HEK293 (cell line): ENCODE measurements around the gene TBC1D24.

Experiments used
- KLF16 ChIP-seq: fragments of 450-650 bp; formaldehyde crosslinking; IDR thresholded peaks from 2 replicates; pipeline ENCODE4 v1.5.1; 2017; ENCODE audit warnings: missing biosample characterization, missing genetic modification characterization
- KLF7 ChIP-seq: fragments of 450-650 bp; formaldehyde crosslinking; IDR thresholded peaks from 2 replicates; pipeline ENCODE4 v1.5.1; 2016; ENCODE audit warnings: missing biosample characterization, missing genetic modification characterization, borderline replicate concordance
- MEIS1 ChIP-seq: sonication (generic); formaldehyde crosslinking; IDR thresholded peaks from 2 replicates; pipeline ENCODE4 v1.8.1; 2022; ENCODE audit warnings: missing genetic modification reagents, mild to moderate bottlenecking, borderline replicate concordance
- YY1 ChIP-seq: fragments of 450-650 bp; formaldehyde crosslinking; IDR thresholded peaks from 2 replicates; pipeline ENCODE4 v1.5.1; 2018; ENCODE audit warnings: missing biosample characterization, missing genetic modification characterization
- ZBTB20 ChIP-seq: fragments of 450-650 bp; formaldehyde crosslinking; IDR thresholded peaks from 2 replicates; pipeline ENCODE4 v1.5.1; 2016; ENCODE audit warnings: missing biosample characterization, missing genetic modification characterization
- ZBTB48 ChIP-seq: fragments of 450-650 bp; formaldehyde crosslinking; IDR thresholded peaks from 2 replicates; pipeline ENCODE4 v1.5.1; 2016; ENCODE audit warnings: missing biosample characterization, missing genetic modification characterization
- ZBTB7A ChIP-seq: fragments of 450-650 bp; formaldehyde crosslinking; IDR thresholded peaks from 2 replicates; pipeline ENCODE4 v1.5.1; 2016; ENCODE audit warnings: low read depth, missing biosample characterization, missing genetic modification characterization
- ZIC2 ChIP-seq: fragments of 450-650 bp; formaldehyde crosslinking; IDR thresholded peaks from 2 replicates; pipeline ENCODE4 v1.5.1; 2016; ENCODE audit warnings: missing biosample characterization, missing genetic modification characterization
- ZNF133 ChIP-seq: fragments of 450-650 bp; formaldehyde crosslinking; IDR thresholded peaks from 2 replicates; pipeline ENCODE4 v1.5.1; 2016; ENCODE audit warnings: missing biosample characterization, missing genetic modification characterization
- ZNF146 ChIP-seq: fragments of 450-650 bp; formaldehyde crosslinking; IDR thresholded peaks from 2 replicates; pipeline ENCODE4 v1.5.1; 2016; ENCODE audit warnings: missing biosample characterization, missing genetic modification characterization
- ZNF24 ChIP-seq: fragments of 450-650 bp; formaldehyde crosslinking; IDR thresholded peaks from 2 replicates; pipeline ENCODE4 v1.5.1; 2016; ENCODE audit warnings: missing biosample characterization, missing genetic modification characterization
- ZNF274 ChIP-seq, 2 experiments: fragments of 200-500 bp in 1 of 2; fragments of 450-650 bp in 1 of 2; sonication (Bioruptor generic) in 1 of 2; formaldehyde crosslinking in 1 of 2; IDR thresholded peaks; 2 replicates each; pipeline versions ENCODE4 v1.5.1 to v1.6.1; 2014 to 2016; ENCODE audit warnings: borderline replicate concordance in 1 of 2, inconsistent platforms in 1 of 2, low read length in 1 of 2, missing biosample characterization in 1 of 2, missing genetic modification characterization in 1 of 2
- ZNF341 ChIP-seq: fragments of 450-650 bp; formaldehyde crosslinking; IDR thresholded peaks from 2 replicates; pipeline ENCODE4; 2016; ENCODE audit warnings: low read depth, missing biosample characterization, missing genetic modification characterization
- ZNF366 ChIP-seq: fragments of 450-650 bp; formaldehyde crosslinking; conservative IDR thresholded peaks from 2 replicates; pipeline ENCODE4 v1.5.1; 2016; ENCODE audit warnings: missing biosample characterization, missing genetic modification characterization
- ZNF416 ChIP-seq: fragments of 450-650 bp; formaldehyde crosslinking; IDR thresholded peaks from 2 replicates; pipeline ENCODE4 v1.5.1; 2016; ENCODE audit warnings: missing biosample characterization, missing genetic modification characterization
- ZNF561 ChIP-seq: fragments of 450-650 bp; IDR thresholded peaks from 2 replicates; pipeline ENCODE4 v1.5.1; 2018; ENCODE audit warnings: missing biosample characterization, missing genetic modification characterization, borderline replicate concordance
- ZNF701 ChIP-seq: fragments of 450-650 bp; formaldehyde crosslinking; IDR thresholded peaks from 2 replicates; pipeline ENCODE4 v1.5.1; 2016; ENCODE audit warnings: missing biosample characterization, missing genetic modification characterization
- TF ChIP-seq, protein P1 (sequence below): fragments of 450-650 bp; formaldehyde crosslinking; IDR thresholded peaks from 2 replicates; pipeline ENCODE4 v1.5.1; 2016; ENCODE audit warnings: missing biosample characterization, missing genetic modification characterization
- TF ChIP-seq, protein P2 (sequence below): fragments of 450-650 bp; formaldehyde crosslinking; IDR thresholded peaks from 2 replicates; pipeline ENCODE4 v1.5.1; 2016; ENCODE audit warnings: missing biosample characterization, missing genetic modification characterization
- TF ChIP-seq, protein P3 (sequence below): fragments of 450-650 bp; formaldehyde crosslinking; conservative IDR thresholded peaks from 2 replicates; pipeline ENCODE4 v1.5.1; 2016; ENCODE audit warnings: low read depth, missing biosample characterization, missing genetic modification characterization
- TF ChIP-seq, protein P4 (sequence below): fragments of 450-650 bp; IDR thresholded peaks from 2 replicates; pipeline ENCODE4 v1.5.1; 2018; ENCODE audit warnings: missing biosample characterization, mild to moderate bottlenecking, missing genetic modification characterization
- TF ChIP-seq, protein P5 (sequence below): fragments of 450-650 bp; formaldehyde crosslinking; IDR thresholded peaks from 2 replicates; pipeline ENCODE4 v1.5.1; 2016; ENCODE audit warnings: missing biosample characterization, missing genetic modification characterization
- TF ChIP-seq, protein P6 (sequence below): fragments of 450-650 bp; formaldehyde crosslinking; IDR thresholded peaks from 2 replicates; pipeline ENCODE4 v1.5.1; 2016; ENCODE audit warnings: missing biosample characterization, missing genetic modification characterization

TBC1D24 gene

DNA sequence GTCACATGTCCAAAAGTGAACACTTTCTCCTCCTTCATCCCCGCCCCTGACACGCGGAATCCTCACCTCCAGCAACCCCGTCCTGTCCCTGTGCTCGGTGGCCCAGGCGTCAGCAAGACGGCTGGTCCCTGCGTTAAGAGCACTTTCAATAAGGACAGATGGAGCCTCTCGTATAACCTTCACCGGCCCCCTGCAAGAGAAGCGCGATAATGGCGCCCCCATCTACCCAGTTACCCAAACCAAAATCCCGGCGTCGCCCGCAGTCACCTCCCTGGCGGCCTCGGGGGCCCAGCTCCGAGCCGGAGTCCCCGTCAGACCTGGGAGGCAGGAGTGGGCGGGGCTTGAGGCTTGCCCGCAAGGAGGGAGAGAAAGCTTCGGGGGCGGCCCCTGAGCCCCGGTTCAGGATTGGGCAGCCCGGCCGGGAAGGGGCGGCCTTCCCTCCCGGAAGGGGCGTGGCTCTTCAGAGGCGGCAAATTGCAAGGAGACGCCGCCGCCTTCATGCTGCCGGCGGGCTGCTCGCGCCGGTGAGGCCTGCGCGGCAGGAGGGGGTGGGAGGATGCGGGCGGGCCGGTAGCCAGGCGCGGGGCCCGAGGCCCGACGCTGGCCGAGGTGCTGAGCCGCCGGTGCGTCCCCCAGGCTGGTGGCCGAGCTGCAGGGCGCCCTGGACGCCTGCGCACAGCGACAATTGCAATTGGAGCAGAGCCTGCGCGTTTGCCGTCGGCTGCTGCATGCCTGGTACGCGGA is 15.1 kb upstream of the TBC1D24 start, which contains the start of gene TEDC2 (continued):
- TF ChIP-seq, protein P1, sequence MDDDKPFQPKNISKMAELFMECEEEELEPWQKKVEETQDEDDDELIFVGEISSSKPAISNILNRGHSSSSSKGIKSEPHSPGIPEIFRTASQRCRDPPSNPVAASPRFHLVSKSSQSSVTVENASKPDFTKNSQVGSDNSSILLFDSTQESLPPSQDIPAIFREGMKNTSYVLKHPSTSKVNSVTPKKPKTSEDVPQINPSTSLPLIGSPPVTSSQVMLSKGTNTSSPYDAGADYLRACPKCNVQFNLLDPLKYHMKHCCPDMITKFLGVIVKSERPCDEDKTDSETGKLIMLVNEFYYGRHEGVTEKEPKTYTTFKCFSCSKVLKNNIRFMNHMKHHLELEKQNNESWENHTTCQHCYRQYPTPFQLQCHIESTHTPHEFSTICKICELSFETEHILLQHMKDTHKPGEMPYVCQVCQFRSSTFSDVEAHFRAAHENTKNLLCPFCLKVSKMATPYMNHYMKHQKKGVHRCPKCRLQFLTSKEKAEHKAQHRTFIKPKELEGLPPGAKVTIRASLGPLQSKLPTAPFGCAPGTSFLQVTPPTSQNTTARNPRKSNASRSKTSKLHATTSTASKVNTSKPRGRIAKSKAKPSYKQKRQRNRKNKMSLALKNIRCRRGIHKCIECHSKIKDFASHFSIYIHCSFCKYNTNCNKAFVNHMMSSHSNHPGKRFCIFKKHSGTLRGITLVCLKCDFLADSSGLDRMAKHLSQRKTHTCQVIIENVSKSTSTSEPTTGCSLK = no peak
- no peak for TF ChIP-seq KLF7
- no peak for TF ChIP-seq ZBTB7A
- TF ChIP-seq ZNF146 (tag by site-specific recombination) = no peak
- no peak for TF ChIP-seq MEIS1 (CRISPR knock-in tag)
- TF ChIP-seq, protein P2, sequence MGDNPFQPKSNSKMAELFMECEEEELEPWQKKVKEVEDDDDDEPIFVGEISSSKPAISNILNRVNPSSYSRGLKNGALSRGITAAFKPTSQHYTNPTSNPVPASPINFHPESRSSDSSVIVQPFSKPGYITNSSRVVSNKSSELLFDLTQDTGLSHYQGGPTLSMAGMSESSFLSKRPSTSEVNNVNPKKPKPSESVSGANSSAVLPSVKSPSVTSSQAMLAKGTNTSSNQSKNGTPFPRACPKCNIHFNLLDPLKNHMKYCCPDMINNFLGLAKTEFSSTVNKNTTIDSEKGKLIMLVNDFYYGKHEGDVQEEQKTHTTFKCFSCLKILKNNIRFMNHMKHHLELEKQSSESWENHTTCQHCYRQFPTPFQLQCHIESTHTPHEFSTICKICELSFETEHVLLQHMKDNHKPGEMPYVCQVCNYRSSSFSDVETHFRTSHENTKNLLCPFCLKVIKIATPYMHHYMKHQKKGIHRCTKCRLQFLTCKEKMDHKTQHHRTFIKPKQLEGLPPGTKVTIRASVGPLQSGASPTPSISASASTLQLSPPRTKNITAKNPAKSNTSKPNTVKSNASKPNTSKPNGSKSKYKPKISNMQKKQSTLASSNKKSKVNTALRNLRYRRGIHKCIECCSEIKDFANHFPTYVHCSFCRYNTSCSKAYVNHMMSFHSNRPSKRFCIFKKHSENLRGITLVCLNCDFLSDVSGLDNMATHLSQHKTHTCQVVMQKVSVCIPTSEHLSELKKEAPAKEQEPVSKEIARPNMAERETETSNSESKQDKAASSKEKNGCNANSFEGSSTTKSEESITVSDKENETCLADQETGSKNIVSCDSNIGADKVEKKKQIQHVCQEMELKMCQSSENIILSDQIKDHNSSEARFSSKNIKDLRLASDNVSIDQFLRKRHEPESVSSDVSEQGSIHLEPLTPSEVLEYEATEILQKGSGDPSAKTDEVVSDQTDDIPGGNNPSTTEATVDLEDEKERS (tag by site-specific recombination) = no peak
- TF ChIP-seq KLF16 (tag by site-specific recombination) = peak; percentile 65
- TF ChIP-seq, protein P3, sequence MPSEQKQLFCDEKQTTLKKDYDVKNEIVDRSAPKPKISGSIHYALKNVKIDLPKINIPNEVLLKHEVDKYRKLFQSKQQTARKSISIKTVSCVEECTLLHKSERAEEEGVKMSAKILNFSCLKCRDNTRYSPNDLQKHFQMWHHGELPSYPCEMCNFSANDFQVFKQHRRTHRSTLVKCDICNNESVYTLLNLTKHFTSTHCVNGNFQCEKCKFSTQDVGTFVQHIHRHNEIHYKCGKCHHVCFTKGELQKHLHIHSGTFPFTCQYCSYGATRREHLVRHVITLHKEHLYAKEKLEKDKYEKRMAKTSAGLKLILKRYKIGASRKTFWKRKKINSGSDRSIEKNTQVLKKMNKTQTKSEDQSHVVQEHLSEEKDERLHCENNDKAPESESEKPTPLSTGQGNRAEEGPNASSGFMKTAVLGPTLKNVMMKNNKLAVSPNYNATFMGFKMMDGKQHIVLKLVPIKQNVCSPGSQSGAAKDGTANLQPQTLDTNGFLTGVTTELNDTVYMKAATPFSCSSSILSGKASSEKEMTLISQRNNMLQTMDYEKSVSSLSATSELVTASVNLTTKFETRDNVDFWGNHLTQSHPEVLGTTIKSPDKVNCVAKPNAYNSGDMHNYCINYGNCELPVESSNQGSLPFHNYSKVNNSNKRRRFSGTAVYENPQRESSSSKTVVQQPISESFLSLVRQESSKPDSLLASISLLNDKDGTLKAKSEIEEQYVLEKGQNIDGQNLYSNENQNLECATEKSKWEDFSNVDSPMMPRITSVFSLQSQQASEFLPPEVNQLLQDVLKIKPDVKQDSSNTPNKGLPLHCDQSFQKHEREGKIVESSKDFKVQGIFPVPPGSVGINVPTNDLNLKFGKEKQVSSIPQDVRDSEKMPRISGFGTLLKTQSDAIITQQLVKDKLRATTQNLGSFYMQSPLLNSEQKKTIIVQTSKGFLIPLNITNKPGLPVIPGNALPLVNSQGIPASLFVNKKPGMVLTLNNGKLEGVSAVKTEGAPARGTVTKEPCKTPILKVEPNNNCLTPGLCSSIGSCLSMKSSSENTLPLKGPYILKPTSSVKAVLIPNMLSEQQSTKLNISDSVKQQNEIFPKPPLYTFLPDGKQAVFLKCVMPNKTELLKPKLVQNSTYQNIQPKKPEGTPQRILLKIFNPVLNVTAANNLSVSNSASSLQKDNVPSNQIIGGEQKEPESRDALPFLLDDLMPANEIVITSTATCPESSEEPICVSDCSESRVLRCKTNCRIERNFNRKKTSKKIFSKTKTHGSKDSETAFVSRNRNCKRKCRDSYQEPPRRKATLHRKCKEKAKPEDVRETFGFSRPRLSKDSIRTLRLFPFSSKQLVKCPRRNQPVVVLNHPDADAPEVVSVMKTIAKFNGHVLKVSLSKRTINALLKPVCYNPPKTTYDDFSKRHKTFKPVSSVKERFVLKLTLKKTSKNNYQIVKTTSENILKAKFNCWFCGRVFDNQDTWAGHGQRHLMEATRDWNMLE (tag by site-specific recombination) = no peak
- no peak for TF ChIP-seq ZNF561 (tag by site-specific recombination)
- no peak for TF ChIP-seq ZNF133 (tag by site-specific recombination)
- TF ChIP-seq ZIC2 (tag by site-specific recombination) = no peak
- TF ChIP-seq, protein P4, sequence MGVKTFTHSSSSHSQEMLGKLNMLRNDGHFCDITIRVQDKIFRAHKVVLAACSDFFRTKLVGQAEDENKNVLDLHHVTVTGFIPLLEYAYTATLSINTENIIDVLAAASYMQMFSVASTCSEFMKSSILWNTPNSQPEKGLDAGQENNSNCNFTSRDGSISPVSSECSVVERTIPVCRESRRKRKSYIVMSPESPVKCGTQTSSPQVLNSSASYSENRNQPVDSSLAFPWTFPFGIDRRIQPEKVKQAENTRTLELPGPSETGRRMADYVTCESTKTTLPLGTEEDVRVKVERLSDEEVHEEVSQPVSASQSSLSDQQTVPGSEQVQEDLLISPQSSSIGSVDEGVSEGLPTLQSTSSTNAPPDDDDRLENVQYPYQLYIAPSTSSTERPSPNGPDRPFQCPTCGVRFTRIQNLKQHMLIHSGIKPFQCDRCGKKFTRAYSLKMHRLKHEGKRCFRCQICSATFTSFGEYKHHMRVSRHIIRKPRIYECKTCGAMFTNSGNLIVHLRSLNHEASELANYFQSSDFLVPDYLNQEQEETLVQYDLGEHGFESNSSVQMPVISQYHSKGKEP = peak; percentile 45; the same call in 1 of the 2 replicates
- TF ChIP-seq ZNF274 (IDR thresholded peaks at IDR 0.05; ENCODE audit: low read length) = no peak
- TF ChIP-seq ZNF274 (tag by site-specific recombination; IDR thresholded peaks at IDR 0.05; ENCODE audit: borderline replicate concordance) = no peak
- TF ChIP-seq, protein P5, sequence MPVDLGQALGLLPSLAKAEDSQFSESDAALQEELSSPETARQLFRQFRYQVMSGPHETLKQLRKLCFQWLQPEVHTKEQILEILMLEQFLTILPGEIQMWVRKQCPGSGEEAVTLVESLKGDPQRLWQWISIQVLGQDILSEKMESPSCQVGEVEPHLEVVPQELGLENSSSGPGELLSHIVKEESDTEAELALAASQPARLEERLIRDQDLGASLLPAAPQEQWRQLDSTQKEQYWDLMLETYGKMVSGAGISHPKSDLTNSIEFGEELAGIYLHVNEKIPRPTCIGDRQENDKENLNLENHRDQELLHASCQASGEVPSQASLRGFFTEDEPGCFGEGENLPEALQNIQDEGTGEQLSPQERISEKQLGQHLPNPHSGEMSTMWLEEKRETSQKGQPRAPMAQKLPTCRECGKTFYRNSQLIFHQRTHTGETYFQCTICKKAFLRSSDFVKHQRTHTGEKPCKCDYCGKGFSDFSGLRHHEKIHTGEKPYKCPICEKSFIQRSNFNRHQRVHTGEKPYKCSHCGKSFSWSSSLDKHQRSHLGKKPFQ (tag by site-specific recombination) = no peak
- no peak for TF ChIP-seq YY1 (tag by site-specific recombination)
- TF ChIP-seq ZBTB48 (tag by site-specific recombination) = peak; percentile 79; the same call in 1 of the 2 replicates
- TF ChIP-seq ZNF416 = no peak
- peak; percentile 40; the same call in 1 of the 2 replicates for TF ChIP-seq ZNF341 (tag by site-specific recombination)
- peak; percentile 88 for TF ChIP-seq ZBTB20
- no peak for TF ChIP-seq ZNF701 (tag by site-specific recombination)
- TF ChIP-seq, protein P6, sequence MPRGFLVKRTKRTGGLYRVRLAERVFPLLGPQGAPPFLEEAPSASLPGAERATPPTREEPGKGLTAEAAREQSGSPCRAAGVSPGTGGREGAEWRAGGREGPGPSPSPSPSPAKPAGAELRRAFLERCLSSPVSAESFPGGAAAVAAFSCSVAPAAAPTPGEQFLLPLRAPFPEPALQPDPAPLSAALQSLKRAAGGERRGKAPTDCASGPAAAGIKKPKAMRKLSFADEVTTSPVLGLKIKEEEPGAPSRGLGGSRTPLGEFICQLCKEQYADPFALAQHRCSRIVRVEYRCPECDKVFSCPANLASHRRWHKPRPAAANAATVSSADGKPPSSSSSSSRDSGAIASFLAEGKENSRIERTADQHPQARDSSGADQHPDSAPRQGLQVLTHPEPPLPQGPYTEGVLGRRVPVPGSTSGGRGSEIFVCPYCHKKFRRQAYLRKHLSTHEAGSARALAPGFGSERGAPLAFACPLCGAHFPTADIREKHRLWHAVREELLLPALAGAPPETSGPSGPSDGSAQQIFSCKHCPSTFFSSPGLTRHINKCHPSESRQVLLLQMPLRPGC = no peak
- TF ChIP-seq ZNF366 = peak; percentile 78
- peak; percentile 81; the same call in 1 of the 2 replicates for TF ChIP-seq ZNF24 (tag by site-specific recombination)
